Activated CD4-positive, CD25-positive, alpha-beta regulatory T cell (primary cell): Measurements from ENCODE around the gene NOS1AP.
"Not testable (repeated sequence)": the region's sequence is repeated elsewhere in the genome, so short reads cannot be mapped to it uniquely, and the experiment has no call there.

Experiments
- DNase-seq, 4 experiments: peaks; one replicate each; lab custom pipeline; 2025; lab: John Stamatoyannopoulos, UW

Gene NOS1AP

DNA sequence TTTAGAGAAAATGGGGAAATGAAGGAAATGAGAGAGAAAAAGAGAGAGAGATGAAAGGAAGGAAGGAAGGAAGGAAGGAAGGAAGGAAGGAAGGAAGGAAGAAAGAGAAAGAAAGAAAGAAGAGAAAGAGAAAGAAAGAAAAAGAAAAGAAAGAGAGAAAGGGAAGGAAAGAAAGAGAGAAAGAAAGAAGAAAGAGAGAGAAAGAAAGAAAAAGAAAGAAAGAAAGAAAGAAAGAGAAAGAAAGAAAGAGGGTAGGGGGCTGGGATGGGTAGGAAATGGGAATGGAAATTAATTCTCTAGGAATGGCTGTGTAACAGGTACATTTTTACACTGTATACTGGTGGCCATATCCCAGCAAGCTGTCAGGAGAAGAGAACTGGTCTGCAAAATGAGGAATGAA lies 346.7 kb downstream of the NOS1AP start:
- DNase-seq, result no peak

DNA sequence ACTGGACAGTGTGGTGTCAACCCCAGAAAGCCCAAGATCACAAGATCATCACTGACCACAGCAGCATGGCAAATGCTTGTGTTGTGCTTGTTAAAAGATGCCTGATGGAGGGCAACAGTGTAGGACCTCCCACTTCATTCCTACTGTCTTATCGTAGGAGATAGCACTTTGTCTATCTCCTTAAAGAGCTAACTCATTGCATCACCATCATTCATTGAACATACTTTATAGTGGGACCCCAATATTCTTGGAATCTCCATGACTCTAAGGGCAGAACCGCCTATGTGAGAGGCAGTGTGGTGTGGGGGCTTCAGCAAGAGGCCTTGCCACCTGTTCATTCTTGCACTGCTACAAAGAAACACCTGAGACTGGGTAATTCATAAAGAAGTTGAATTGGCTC lies 347.4 kb downstream of the NOS1AP start:
- DNase-seq, result no peak

DNA sequence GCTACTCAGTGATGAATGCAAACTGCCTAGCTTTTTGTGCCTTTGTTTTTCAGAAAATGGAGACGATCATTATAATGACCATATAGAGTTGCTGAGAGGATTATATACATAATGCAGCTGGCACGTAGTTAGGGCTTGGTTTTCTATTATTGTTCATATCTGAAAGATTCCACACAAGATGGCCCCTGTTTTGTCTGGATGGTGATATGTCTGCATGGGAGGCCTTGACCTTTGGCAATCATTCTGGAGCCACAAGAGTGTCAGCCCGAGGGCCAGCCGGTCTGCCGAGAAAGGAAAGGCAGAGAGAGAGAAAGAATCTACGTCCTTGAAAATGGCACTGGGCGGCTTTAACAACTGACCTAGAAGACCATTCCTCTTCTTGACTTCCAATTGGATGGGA lies 348.2 kb downstream of the NOS1AP start:
- no peak for DNase-seq

DNA sequence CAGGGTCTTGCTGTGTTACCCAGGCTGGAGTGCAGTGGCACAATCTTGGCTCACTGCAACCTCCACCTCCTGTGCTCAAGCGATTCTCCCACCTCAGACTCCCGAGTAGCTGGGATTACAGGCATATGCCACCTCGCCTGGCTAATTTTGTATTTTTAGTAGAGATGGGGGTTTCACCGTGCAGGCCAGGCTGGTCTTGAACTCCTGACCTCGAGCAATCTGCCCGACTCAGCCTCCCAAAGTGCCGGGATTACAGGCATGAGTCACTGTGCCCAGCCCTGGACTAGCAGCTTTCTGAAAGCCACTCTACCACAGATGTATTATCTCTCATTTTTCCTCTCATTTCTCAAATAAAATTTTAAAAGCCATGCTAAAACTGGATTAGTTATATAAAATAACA lies 349.1 kb downstream of the NOS1AP start:
- DNase-seq, result not testable (repeated sequence)

DNA sequence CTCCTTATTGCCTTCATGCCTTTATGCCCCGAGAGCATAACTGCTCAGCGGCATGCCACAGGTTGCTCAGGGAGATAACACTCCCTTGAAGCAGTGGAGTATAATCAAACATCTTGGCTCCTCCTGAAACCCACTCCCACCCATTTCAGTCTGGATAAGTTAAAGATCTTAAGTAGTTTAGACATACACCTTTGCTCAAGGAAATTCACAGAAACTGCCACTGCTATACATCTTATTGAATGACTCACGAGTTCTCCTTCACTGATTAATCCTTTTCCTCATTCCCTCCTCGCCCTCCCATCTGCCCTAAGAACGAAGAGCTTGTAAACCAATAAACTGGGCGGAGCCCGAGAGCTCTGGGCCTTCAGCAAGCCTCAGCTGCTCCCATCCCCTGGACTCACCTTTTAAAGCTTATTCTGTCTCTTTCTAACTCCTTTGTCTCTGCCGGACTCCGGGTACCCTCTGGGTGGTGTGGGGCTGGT lies 350.0 kb downstream of the NOS1AP start:
- DNase-seq, result not testable (repeated sequence)
